DOHH2 (cell line): Measurements from ENCODE around the gene GRK4.

Experiments
- H3F3A ChIP-seq: fragments of 200-600 bp; sonication (generic), shearing (Covaris generic); 2 replicates; pipeline ENCODE4 v1.6.0; 2016; ENCODE audit warnings: antibody characterized with exemption, mild to moderate bottlenecking; ENCODE audit not compliant: control insufficient read depth, insufficient read depth
- H3K27ac ChIP-seq: fragments of 200-600 bp; sonication (generic); 2 replicates; pipeline ENCODE4 v1.5.1; 2014; ENCODE audit warnings: low read depth, mild to moderate bottlenecking, low read length, moderate library complexity
- H3K27me3 ChIP-seq: fragments of 200-600 bp; sonication (generic); 2 replicates; pipeline ENCODE4 v1.6.1; 2014; ENCODE audit warnings: mild to moderate bottlenecking, low read length, mixed read lengths; ENCODE audit not compliant: control insufficient read depth
- H3K36me3 ChIP-seq: fragments of 200-600 bp; sonication (generic); 2 replicates; pipeline ENCODE4 v1.6.1; 2014; ENCODE audit warnings: mild to moderate bottlenecking, low read length, moderate library complexity, mixed read lengths; ENCODE audit not compliant: control insufficient read depth
- H3K4me1 ChIP-seq: fragments of 200-600 bp; sonication (generic); 2 replicates; pipeline ENCODE4 v1.6.1; 2014; ENCODE audit warnings: mild to moderate bottlenecking, low read length, mixed read lengths; ENCODE audit not compliant: control insufficient read depth
- H3K4me2 ChIP-seq: fragments of 200-600 bp; sonication (generic); 2 replicates; pipeline ENCODE4 v1.6.0; 2014; ENCODE audit warnings: mild to moderate bottlenecking, low read length, moderate library complexity
- H3K4me3 ChIP-seq: fragments of 200-600 bp; sonication (generic); 2 replicates; pipeline ENCODE4 v1.5.1; 2014; ENCODE audit warnings: mild to moderate bottlenecking, low read length, mixed read lengths
- H3K79me2 ChIP-seq: fragments of 200-600 bp; sonication (generic); 2 replicates; pipeline ENCODE4 v1.6.1; 2014; ENCODE audit warnings: mild to moderate bottlenecking, low read length, mixed read lengths; ENCODE audit not compliant: control insufficient read depth
- H3K9me2 ChIP-seq: fragments of 200-600 bp; sonication (generic); replicated peaks from 2 replicates; pipeline ENCODE4 v1.6.1; 2014; ENCODE audit warnings: mild to moderate bottlenecking, low read length, mixed read lengths; ENCODE audit not compliant: control insufficient read depth
- H3K9me3 ChIP-seq: fragments of 200-600 bp; sonication (generic); 2 replicates; pipeline ENCODE4 v1.6.1; 2014; ENCODE audit warnings: antibody characterized with exemption, low read length, mixed read lengths; ENCODE audit not compliant: control insufficient read depth, insufficient read depth
- H4K20me1 ChIP-seq: fragments of 200-600 bp; sonication (generic); 2 replicates; pipeline ENCODE4 v1.6.0; 2014; ENCODE audit warnings: low read depth, mild to moderate bottlenecking, antibody characterized with exemption, low read length, moderate library complexity; ENCODE audit not compliant: control insufficient read depth, insufficient read depth
- EZH2phosphoT487 ChIP-seq: fragments of 200-600 bp; sonication (generic); IDR thresholded peaks from 2 replicates; pipeline ENCODE4 v1.6.1; 2017; ENCODE audit warnings: borderline replicate concordance, mild to moderate bottlenecking, antibody characterized with exemption, low read length, moderate library complexity, mixed read lengths
- TF ChIP-seq, protein P1 (sequence below): fragments of 200-600 bp; sonication (generic); IDR thresholded peaks from one replicate; pipeline ENCODE4 v1.5.1; 2014; ENCODE audit warnings: antibody characterized with exemption, mild to moderate bottlenecking, low read depth, low read length; ENCODE audit not compliant: poor library complexity, severe bottlenecking

The GRK4 gene

DNA sequence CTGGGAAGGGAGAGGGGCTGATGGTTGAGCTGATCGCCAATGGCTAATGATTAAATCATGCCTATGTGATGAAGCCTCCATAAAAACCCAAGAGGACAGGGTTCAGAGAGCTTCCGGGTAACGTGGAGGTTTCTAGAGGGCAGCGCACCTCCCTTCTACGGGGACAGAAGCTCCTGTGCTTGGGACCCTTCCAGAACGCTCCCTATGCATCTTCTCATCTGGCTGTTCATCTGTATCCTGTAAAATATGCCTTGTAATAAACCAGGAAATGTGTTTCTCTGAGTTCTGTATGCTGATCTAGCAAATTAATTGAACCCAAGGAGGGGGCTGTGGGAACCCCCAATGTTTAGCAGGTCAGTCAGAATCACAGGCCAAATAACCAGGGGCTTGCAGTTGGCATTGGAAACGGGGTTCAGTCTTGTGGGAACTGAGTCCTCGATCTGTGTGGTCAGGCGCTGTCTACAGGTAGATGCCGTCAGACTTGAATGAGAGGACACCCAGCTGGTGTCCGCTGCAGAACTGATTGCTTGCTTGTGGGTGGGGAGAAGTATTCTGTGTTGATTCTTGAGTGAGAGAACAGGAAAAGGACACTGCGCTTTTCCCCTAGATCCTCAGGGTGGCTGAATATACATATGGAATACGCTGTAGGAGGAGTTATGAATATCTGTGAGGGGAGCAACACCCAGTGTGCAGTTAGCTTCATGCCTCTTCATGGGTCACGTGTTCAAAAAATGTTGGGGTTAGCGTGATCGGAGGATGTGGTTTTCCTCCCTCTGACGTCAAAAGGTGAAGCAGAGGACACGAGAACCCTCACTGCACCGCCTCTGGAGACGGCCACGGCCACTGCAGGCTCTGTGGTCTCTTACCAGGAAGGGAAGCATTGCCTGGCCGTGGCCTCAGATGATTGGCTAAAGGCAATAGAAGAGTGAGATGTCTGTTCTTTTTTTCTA, 81.8 kb downstream of the GRK4 start:
- H3K4me3 ChIP-seq: no peak overlapping the region
- H4K20me1 ChIP-seq: no peaks in the 10 kb centered on the region
- H3K27ac ChIP-seq: no peak overlapping the region
- TF ChIP-seq EZH2phosphoT487: no peak
- TF ChIP-seq, protein P1, sequence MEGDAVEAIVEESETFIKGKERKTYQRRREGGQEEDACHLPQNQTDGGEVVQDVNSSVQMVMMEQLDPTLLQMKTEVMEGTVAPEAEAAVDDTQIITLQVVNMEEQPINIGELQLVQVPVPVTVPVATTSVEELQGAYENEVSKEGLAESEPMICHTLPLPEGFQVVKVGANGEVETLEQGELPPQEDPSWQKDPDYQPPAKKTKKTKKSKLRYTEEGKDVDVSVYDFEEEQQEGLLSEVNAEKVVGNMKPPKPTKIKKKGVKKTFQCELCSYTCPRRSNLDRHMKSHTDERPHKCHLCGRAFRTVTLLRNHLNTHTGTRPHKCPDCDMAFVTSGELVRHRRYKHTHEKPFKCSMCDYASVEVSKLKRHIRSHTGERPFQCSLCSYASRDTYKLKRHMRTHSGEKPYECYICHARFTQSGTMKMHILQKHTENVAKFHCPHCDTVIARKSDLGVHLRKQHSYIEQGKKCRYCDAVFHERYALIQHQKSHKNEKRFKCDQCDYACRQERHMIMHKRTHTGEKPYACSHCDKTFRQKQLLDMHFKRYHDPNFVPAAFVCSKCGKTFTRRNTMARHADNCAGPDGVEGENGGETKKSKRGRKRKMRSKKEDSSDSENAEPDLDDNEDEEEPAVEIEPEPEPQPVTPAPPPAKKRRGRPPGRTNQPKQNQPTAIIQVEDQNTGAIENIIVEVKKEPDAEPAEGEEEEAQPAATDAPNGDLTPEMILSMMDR: no peak
- no peaks in the 10 kb centered on the region for H3K9me2 ChIP-seq
- no peaks in the 10 kb centered on the region for H3K36me3 ChIP-seq
- H3F3A ChIP-seq: peaks cover 13% of the 10 kb centered on the region
- no peaks in the 10 kb centered on the region for H3K9me3 ChIP-seq
- no peaks in the 10 kb centered on the region for H3K79me2 ChIP-seq
- H3K27me3 ChIP-seq: peaks cover 24% of the 10 kb centered on the region
- peak overlapping the region; percentile 13 for H3K4me2 ChIP-seq
- peaks cover 52% of the 10 kb centered on the region for H3K4me1 ChIP-seq

DNA sequence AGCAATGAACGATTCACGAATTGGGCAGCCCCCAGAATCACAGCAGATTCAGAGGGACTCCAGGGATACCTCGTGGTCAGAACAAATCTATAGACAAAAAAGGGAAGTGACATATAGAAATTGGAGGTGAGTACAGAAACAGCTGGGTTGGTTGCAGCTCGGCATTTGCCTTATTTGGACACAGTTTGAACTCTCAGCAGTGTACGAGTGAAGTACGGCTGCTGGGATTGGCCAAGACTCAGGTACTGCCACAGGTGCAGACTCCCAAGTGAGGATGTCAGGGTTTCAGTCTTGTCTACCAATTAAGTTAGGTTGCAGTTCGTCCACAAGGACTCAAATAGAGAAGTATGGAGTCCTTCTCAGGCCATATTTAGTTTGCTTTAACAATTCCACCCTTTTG, 82.8 kb downstream of the GRK4 start:
- Histone ChIP-seq H3K79me2 (no peaks in the 10 kb centered on the region), H3F3A (peaks cover 13% of the 10 kb centered on the region), H3K4me3 (peak overlapping the region; percentile 1; the same call in 1 of the 2 replicates), H3K27me3 (peaks cover 15% of the 10 kb centered on the region), H4K20me1 (no peaks in the 10 kb centered on the region), H3K27ac (0 out of 2 replicates have a peak overlapping the region, but pooled peaks have one; percentile 12), H3K36me3 (no peaks in the 10 kb centered on the region), H3K4me1 (peaks cover 43% of the 10 kb centered on the region), H3K9me2 (no peaks in the 10 kb centered on the region), H3K9me3 (no peaks in the 10 kb centered on the region), H3K4me2 (peak overlapping the region; percentile 19)
- TF ChIP-seq, protein P1: no peak
- TF ChIP-seq EZH2phosphoT487: no peak

DNA sequence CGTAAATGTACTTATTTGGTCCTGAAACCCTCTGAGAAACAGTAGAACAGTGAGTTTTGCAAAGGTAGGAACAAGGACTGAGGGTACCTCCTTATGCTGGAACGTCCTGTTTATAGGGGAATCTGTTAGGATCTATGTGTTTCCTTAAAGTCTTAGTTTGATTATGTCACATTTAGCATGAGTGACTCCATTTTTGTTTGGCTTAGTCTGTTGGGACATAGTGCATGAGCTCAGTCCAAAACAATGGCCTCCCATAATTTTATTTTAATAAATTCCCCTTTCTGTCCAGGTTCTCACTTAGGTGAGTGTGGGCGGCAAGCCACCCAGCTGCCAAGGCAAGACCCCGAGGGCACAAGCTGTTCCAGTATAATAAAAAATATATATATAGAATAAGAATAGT, 83.3 kb downstream of the GRK4 start:
- Histone ChIP-seq H3K9me2 (no peaks in the 10 kb centered on the region), H3K4me2 (peak overlapping the region; percentile 19), H3K9me3 (no peaks in the 10 kb centered on the region), H3K4me3 (peak overlapping the region; percentile 1; the same call in 1 of the 2 replicates), H3K36me3 (no peaks in the 10 kb centered on the region), H4K20me1 (no peaks in the 10 kb centered on the region), H3K27me3 (peaks cover 11% of the 10 kb centered on the region), H3K27ac (no peak overlapping the region), H3F3A (peaks cover 13% of the 10 kb centered on the region), H3K4me1 (peaks cover 39% of the 10 kb centered on the region), H3K79me2 (no peaks in the 10 kb centered on the region)
- no peak for TF ChIP-seq EZH2phosphoT487
- TF ChIP-seq, protein P1: no peak
